ENCODE data around the gene DAB2IP.
"Not testable (repeated sequence)": the region's sequence is repeated elsewhere in the genome, so short reads cannot be mapped to it uniquely, and the experiment has no call there.

Gene DAB2IP

GRCh38 chr9:121622387-121623203 lies 28.8 kb upstream of the DAB2IP start:
- Histone ChIP-seq H3K27me3 (ENCODE audit: insufficient read depth, low read length, poor library complexity, severe bottlenecking) (no peaks in the 10 kb centered on the region), H4K20me1 (ENCODE audit: insufficient read depth, low read length, poor library complexity, severe bottlenecking) (no peaks in the 10 kb centered on the region), H3K4me2 (ENCODE audit: low read depth, low read length, poor library complexity, severe bottlenecking) (no peak overlapping the region), H3K9me3 (ENCODE audit: insufficient read depth, low read depth, low read length) (no peaks in the 10 kb centered on the region), H3K4me3 (ENCODE audit: low read length, poor library complexity, severe bottlenecking) (no peak overlapping the region), H3K79me2 (ENCODE audit: insufficient read depth, low read length) (no peaks in the 10 kb centered on the region), H3K9me2 (replicated peaks; ENCODE audit: low read depth, low read length) (no peaks in the 10 kb centered on the region), H2AFZ (ENCODE audit: low read length) (no peak overlapping the region), H3K36me3 (ENCODE audit: insufficient read depth, low read length) (no peaks in the 10 kb centered on the region), H3K9ac (ENCODE audit: low read depth, low read length, poor library complexity, severe bottlenecking) (no peak overlapping the region), H3F3A (ENCODE audit: low read depth) (no peaks in the 10 kb centered on the region), H3K4me1 (ENCODE audit: insufficient read depth, low read length, poor library complexity, severe bottlenecking) (peaks cover 13% of the 10 kb centered on the region)
- no peak for TF ChIP-seq EZH2phosphoT487 (IDR thresholded peaks at IDR 0.05; ENCODE audit: borderline replicate concordance)
- TF ChIP-seq CTCF (conservative IDR thresholded peaks at IDR 0.05; ENCODE audit: low read length) = no peak

GRCh38 chr9:121623430-121623829 lies 28.0 kb upstream of the DAB2IP start:
- not testable (repeated sequence) for H3K9ac ChIP-seq (ENCODE audit: low read depth, low read length, poor library complexity, severe bottlenecking); H3K79me2 ChIP-seq (ENCODE audit: insufficient read depth, low read length); H3K9me3 ChIP-seq (ENCODE audit: insufficient read depth, low read depth, low read length); H3K4me2 ChIP-seq (ENCODE audit: low read depth, low read length, poor library complexity, severe bottlenecking); H3F3A ChIP-seq (ENCODE audit: low read depth); H3K9me2 ChIP-seq (replicated peaks; ENCODE audit: low read depth, low read length); H3K4me3 ChIP-seq (ENCODE audit: low read length, poor library complexity, severe bottlenecking); H4K20me1 ChIP-seq (ENCODE audit: insufficient read depth, low read length, poor library complexity, severe bottlenecking); H3K27me3 ChIP-seq (ENCODE audit: insufficient read depth, low read length, poor library complexity, severe bottlenecking); H2AFZ ChIP-seq (ENCODE audit: low read length); H3K36me3 ChIP-seq (ENCODE audit: insufficient read depth, low read length)
- peaks cover 20% of the 10 kb centered on the region for H3K4me1 ChIP-seq (ENCODE audit: insufficient read depth, low read length, poor library complexity, severe bottlenecking)

GRCh38 chr9:121625590-121625989 lies 25.8 kb upstream of the DAB2IP start:
- Histone ChIP-seq H3K9me3 (ENCODE audit: insufficient read depth, low read depth, low read length) (no peaks in the 10 kb centered on the region), H4K20me1 (ENCODE audit: insufficient read depth, low read length, poor library complexity, severe bottlenecking) (no peaks in the 10 kb centered on the region), H3K4me2 (ENCODE audit: low read depth, low read length, poor library complexity, severe bottlenecking) (no peak overlapping the region), H3K4me3 (ENCODE audit: low read length, poor library complexity, severe bottlenecking) (no peak overlapping the region), H3K36me3 (ENCODE audit: insufficient read depth, low read length) (no peaks in the 10 kb centered on the region), H3K9me2 (replicated peaks; ENCODE audit: low read depth, low read length) (no peaks in the 10 kb centered on the region), H2AFZ (ENCODE audit: low read length) (no peak overlapping the region), H3F3A (ENCODE audit: low read depth) (no peaks in the 10 kb centered on the region), H3K27me3 (ENCODE audit: insufficient read depth, low read length, poor library complexity, severe bottlenecking) (no peaks in the 10 kb centered on the region), H3K9ac (ENCODE audit: low read depth, low read length, poor library complexity, severe bottlenecking) (no peak overlapping the region), H3K4me1 (ENCODE audit: insufficient read depth, low read length, poor library complexity, severe bottlenecking) (peaks cover 19% of the 10 kb centered on the region), H3K79me2 (ENCODE audit: insufficient read depth, low read length) (no peaks in the 10 kb centered on the region)
- no peak for TF ChIP-seq CTCF (conservative IDR thresholded peaks at IDR 0.05; ENCODE audit: low read length)
- no peak for TF ChIP-seq EZH2phosphoT487 (IDR thresholded peaks at IDR 0.05; ENCODE audit: borderline replicate concordance)

- no peak for TF ChIP-seq CTCF (conservative IDR thresholded peaks at IDR 0.05; ENCODE audit: low read length)
- TF ChIP-seq EZH2phosphoT487 (IDR thresholded peaks at IDR 0.05; ENCODE audit: borderline replicate concordance) = no peak
- H3K4me2 ChIP-seq (ENCODE audit: low read depth, low read length, poor library complexity, severe bottlenecking) = no peak overlapping the region
- no peaks in the 10 kb centered on the region for H3K27me3 ChIP-seq (ENCODE audit: insufficient read depth, low read length, poor library complexity, severe bottlenecking)
- no peaks in the 10 kb centered on the region for H3F3A ChIP-seq (ENCODE audit: low read depth)
- H3K4me1 ChIP-seq (ENCODE audit: insufficient read depth, low read length, poor library complexity, severe bottlenecking) = peaks cover 15% of the 10 kb centered on the region
- H2AFZ ChIP-seq (ENCODE audit: low read length) = no peak overlapping the region
- H3K9me2 ChIP-seq (replicated peaks; ENCODE audit: low read depth, low read length) = no peaks in the 10 kb centered on the region
- H3K4me3 ChIP-seq (ENCODE audit: low read length, poor library complexity, severe bottlenecking) = no peak overlapping the region
- H3K9me3 ChIP-seq (ENCODE audit: insufficient read depth, low read depth, low read length) = no peaks in the 10 kb centered on the region
- no peaks in the 10 kb centered on the region for H4K20me1 ChIP-seq (ENCODE audit: insufficient read depth, low read length, poor library complexity, severe bottlenecking)
- no peaks in the 10 kb centered on the region for H3K36me3 ChIP-seq (ENCODE audit: insufficient read depth, low read length)
- H3K9ac ChIP-seq (ENCODE audit: low read depth, low read length, poor library complexity, severe bottlenecking) = no peak overlapping the region
- H3K79me2 ChIP-seq (ENCODE audit: insufficient read depth, low read length) = no peaks in the 10 kb centered on the region
Measured at GRCh38 chr9:121626012-121626411, 25.4 kb upstream of the DAB2IP start.
